NCI-H526 (cell line): Measurements from ENCODE around the gene PALM.
A peak's percentile ranks its signal among the peaks of the same experiment; 100 is the strongest.

Source experiments
- DNase-seq, 2 experiments: peaks; one replicate each; lab custom pipeline; 2025; lab: John Stamatoyannopoulos, UW

The PALM gene

GRCh38 chr19:752652-753517 lies 44.1 kb downstream of the PALM start:
- DNase-seq: peak in 1 of 2 experiments; percentile 24

- DNase-seq: no peak
Measured at GRCh38 chr19:754530-754929, 45.8 kb downstream of the PALM start.

DNA sequence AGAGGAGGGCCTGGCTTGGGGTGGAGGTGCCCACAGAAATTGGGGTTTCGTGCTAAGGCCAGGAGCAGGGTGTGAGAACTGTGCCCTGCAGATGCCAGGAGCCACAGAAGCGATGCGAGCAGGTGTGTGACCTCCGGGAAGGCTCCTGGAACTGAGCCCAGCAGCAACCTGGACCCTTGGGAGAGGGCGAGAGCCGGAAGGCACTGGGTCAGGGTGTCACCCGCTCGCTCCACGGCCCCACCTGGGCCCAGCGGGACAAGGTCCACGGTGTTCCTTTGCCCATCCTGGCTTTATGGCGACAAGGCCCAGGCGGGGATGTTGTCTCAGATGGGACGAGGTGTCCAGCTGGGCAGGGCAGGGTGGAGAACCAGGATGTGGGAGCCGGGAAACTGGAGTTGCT lies 46.3 kb downstream of the PALM start:
- no peak for DNase-seq

- DNase-seq: no peak
Measured at GRCh38 chr19:756236-756635, 47.5 kb downstream of the PALM start.

GRCh38 chr19:756821-757688 lies 48.3 kb downstream of the PALM start:
- no peak for DNase-seq

DNA sequence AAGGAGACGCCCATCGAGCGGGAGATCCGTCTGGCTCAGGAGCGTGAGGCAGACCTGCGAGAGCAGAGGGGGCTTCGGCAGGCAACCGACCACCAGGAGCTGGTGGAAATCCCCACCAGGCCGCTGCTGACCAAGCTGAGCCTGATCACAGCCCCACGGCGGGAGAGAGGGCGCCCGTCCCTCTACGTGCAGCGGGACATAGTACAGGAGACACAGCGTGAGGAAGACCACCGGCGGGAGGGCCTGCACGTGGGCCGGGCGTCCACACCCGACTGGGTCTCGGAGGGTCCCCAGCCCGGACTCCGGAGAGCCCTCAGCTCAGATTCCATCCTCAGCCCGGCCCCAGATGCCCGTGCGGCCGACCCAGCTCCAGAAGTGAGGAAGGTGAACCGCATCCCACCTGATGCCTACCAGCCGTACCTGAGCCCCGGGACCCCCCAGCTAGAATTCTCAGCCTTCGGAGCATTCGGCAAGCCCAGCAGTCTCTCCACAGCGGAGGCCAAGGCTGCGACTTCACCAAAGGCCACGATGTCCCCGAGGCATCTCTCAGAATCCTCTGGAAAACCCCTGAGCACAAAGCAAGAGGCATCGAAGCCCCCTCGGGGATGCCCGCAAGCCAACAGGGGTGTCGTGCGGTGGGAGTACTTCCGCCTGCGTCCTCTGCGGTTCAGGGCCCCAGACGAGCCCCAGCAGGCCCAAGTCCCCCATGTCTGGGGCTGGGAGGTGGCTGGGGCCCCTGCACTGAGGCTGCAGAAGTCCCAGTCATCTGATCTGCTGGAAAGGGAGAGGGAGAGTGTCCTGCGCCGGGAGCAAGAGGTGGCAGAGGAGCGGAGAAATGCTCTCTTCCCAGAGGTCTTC lies 49.3 kb downstream of the PALM start:
- DNase-seq: no peak

GRCh38 chr19:763181-763580 lies 54.4 kb downstream of the PALM start:
- DNase-seq: no peak

GRCh38 chr19:763869-764268 lies 55.1 kb downstream of the PALM start:
- no peak for DNase-seq

DNA sequence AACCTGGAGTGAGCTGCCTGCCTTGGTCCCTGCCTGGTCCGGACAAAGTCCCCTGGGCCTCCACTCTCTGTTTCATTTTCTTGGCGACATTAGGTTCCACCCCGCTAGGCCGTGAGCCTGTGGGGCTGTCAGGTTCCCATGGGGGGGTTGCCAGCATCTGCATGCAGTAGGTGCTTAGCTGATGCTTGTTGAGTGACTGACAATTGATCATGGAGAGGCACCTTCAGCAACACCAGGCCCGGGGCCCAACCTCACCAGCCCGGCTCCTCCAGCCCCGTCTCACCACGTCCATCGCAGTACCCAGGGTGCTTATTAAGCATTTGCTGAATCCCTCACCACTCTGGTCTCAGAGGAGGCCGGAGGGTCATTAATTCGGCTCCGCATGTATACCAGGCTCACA lies 55.6 kb downstream of the PALM start:
- DNase-seq: no peak

DNA sequence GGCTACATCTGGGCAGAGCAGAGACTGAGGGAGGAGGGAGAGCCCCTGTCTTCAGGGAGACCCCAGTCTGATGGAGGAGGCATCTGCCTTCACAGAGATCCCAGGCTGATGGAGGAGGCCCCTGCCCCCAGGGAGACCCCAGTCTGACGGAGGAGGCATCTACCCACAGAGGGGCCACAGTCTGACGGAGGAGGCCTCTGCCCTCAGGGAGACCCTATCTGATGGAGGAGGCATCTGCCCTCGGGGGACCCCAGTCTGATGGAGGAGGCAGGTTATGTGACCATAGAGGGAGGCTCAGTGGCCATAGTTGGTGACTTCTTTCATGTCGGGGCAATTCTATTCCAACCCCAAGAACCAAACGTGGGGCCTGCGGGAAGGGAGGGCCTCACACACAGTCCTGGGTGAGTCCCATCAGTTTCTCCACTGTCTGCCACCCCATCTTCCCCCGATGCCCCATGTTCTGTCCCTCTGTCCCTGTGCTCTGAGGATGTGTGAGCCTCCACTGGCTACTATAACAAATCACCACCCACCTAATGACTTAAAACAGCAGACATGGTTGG lies 56.5 kb downstream of the PALM start:
- DNase-seq: no peak

DNA sequence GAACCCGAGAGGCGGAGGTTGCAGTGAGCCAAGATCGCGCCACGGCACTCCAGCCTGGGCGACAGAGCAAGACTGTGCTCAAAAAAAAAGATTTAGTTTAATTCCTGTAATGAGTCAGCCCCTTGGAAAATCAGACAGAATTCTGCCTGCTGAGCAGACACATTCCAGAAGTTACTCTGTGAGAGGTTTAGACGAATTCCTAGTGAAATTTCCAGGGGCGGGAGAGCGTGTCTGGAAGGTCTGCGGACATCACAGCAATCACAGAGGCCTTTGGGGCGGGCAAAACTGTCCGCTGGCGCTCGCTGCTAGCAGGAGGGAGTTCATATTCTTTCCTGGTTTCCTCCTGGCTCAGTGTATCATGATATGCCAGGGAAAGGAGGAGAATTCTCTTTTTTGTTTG lies 59.7 kb downstream of the PALM start:
- DNase-seq: no peak

- DNase-seq: no peak
Measured at GRCh38 chr19:769616-770015, 60.9 kb downstream of the PALM start.

DNA sequence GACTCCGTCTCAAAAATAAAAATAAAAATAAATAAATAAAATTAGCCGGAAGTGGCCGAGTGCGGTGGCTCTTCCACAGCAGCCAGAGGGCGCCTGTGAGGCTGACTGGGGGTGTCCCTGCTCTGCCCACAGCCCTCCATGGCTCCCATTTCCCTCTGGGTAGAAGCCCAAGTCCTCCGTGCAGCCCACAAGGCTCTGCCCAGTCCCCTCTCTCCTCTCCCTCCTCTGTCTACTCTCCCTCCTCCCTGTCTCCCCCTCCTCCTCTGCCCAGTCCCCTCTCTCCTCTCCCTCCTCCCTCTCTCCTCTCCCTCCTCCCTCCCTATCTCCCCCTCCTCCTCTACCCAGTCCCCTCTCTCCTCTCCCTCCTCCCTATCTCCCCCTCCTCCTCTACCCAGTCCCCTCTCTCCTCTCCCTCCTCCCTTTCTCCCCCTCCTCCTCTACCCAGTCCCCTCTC lies 62.6 kb downstream of the PALM start:
- DNase-seq: peak in 1 of 2 experiments; percentile 39

GRCh38 chr19:772063-772462 lies 63.3 kb downstream of the PALM start:
- no peak for DNase-seq

GRCh38 chr19:772730-773436 lies 64.1 kb downstream of the PALM start:
- DNase-seq: peak in 1 of 2 experiments; percentile 20

DNA sequence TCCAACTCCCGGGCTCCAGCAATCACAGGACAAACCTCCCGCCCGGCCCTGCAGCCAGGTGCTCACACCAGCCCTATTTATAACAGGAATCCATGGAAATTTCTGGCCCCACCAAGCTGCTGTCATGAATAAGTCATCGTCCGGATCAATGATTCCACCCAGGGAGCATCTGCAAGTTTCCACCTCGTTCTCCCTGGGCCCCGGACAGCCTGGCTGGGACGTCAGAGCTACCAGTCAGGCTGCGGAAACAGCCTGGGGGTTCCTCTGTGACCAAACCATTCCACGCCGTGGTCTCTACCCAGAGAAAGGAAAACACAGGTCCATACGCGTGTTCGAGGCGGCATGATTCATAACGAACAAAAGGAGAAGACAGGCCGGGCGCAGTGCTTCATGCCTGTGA lies 67.8 kb downstream of the PALM start:
- no peak for DNase-seq

- peak in 1 of 2 experiments; percentile 56 for DNase-seq
Measured at GRCh38 chr19:778910-779653, 70.3 kb downstream of the PALM start.

- DNase-seq: no peak
Measured at GRCh38 chr19:780935-781334, 72.2 kb downstream of the PALM start.

- no peak for DNase-seq
Measured at GRCh38 chr19:781800-782184, 73.1 kb downstream of the PALM start.

- no peak for DNase-seq
Measured at GRCh38 chr19:782185-782877, 73.6 kb downstream of the PALM start.
